CD14-positive monocyte (primary cell): ENCODE data around the gene SEPTIN10. TPM values are rescaled to one million over a fixed set of nuclear protein-coding genes. Genes with fewer than 3 reads are reported as not detected.

Experiments
- DNase-seq, 3 donors: peaks; one replicate each; pipeline ENCODE4 v3.0.0-alpha.2; 2011 to 2022
- H2AFZ ChIP-seq: 2 replicates; pipeline ENCODE4 v1.6.0; 2012; ENCODE audit warnings: mild to moderate bottlenecking, low read depth, low read length, inconsistent platforms; ENCODE audit not compliant: insufficient read depth, poor library complexity, severe bottlenecking
- H3K27ac ChIP-seq, 2 donors: 1 replicate in 1 of 2; 2 replicates in 1 of 2; pipeline ENCODE4 v1.5.1; 2012 to 2013; ENCODE audit warnings: low read length in 2 of 2, control low read depth in 1 of 2, inconsistent platforms in 1 of 2, low read depth in 1 of 2, mild to moderate bottlenecking in 1 of 2
- H3K27me3 ChIP-seq, 2 donors: one replicate each; pipeline versions ENCODE4 v1.6.0 to v1.6.1; 2011 to 2013; ENCODE audit warnings: low read length in 2 of 2; ENCODE audit not compliant: control insufficient read depth in 2 of 2, insufficient read depth in 2 of 2
- H3K36me3 ChIP-seq, 2 donors: replicated peaks in 1 of 2; 1 replicate in 1 of 2; 2 replicates in 1 of 2; pipeline versions ENCODE4 v1.5.1 to v1.6.1; 2012 to 2013; ENCODE audit warnings: low read length in 2 of 2, control low read depth in 1 of 2, inconsistent platforms in 1 of 2, mild to moderate bottlenecking in 1 of 2; ENCODE audit not compliant: insufficient read depth in 2 of 2, control insufficient read depth in 1 of 2
- H3K4me1 ChIP-seq, 2 donors: 1 replicate in 1 of 2; 2 replicates in 1 of 2; pipeline versions ENCODE4 v1.5.1 to v1.6.1; 2012 to 2013; ENCODE audit warnings: low read length in 2 of 2, control low read depth in 1 of 2, inconsistent platforms in 1 of 2, mild to moderate bottlenecking in 1 of 2, moderate library complexity in 1 of 2; ENCODE audit not compliant: insufficient read depth in 2 of 2, control insufficient read depth in 1 of 2
- H3K4me2 ChIP-seq: replicated peaks from 2 replicates; pipeline ENCODE3; 2012; ENCODE audit warnings: low read length, moderate library complexity, mild to moderate bottlenecking; ENCODE audit not compliant: poor library complexity, severe bottlenecking; ENCODE audit errors: extremely low read depth
- H3K4me3 ChIP-seq, 3 experiments: fragments of 200-600 bp in 1 of 3; sonication (generic) in 1 of 3; replicated peaks in 1 of 3; 1 replicate in 2 of 3; 2 replicates in 1 of 3; pipeline ENCODE4 v1.5.1; 2011 to 2013; ENCODE audit warnings: low read length in 3 of 3, mild to moderate bottlenecking in 3 of 3, control low read depth in 2 of 3, low read depth in 2 of 3, inconsistent platforms in 1 of 3, moderate library complexity in 1 of 3
- H3K79me2 ChIP-seq: 2 replicates; pipeline ENCODE4 v1.6.0; 2012; ENCODE audit warnings: mild to moderate bottlenecking, control low read depth, inconsistent platforms, low read length, moderate library complexity; ENCODE audit not compliant: insufficient read depth
- H3K9ac ChIP-seq: 2 replicates; pipeline ENCODE4 v1.6.0; 2017; ENCODE audit warnings: low read length, mild to moderate bottlenecking; ENCODE audit not compliant: insufficient read depth, poor library complexity, severe bottlenecking
- H3K9me3 ChIP-seq, 2 donors: replicated peaks in 1 of 2; 1 replicate in 1 of 2; 2 replicates in 1 of 2; pipeline versions ENCODE4 v1.5.1 to v1.6.1; 2012 to 2013; ENCODE audit warnings: low read length in 2 of 2, control low read depth in 1 of 2; ENCODE audit not compliant: control insufficient read depth in 1 of 2, insufficient read depth in 1 of 2
- H4K20me1 ChIP-seq: 2 replicates; pipeline ENCODE4 v1.6.0; 2012; ENCODE audit warnings: mild to moderate bottlenecking, low read length, control low read depth, moderate library complexity; ENCODE audit not compliant: insufficient read depth
- H3K27ac Mint-ChIP-seq, 7 donors: one replicate each; pipeline ENCODE4 v1.8.0; 2020; ENCODE audit warnings: mild to moderate bottlenecking in 7 of 7, mixed read lengths in 7 of 7, moderate library complexity in 6 of 7, inconsistent platforms in 2 of 7
- H3K27me3 Mint-ChIP-seq, 3 donors: one replicate each; pipeline ENCODE4 v1.8.0; 2021 to 2022; ENCODE audit warnings: low read depth in 3 of 3, mild to moderate bottlenecking in 3 of 3, mixed read lengths in 3 of 3, moderate library complexity in 3 of 3, inconsistent platforms in 1 of 3
- H3K36me3 Mint-ChIP-seq, 2 donors: one replicate each; pipeline ENCODE4 v1.8.0; 2020; ENCODE audit warnings: mixed read lengths in 2 of 2, inconsistent platforms in 1 of 2, mild to moderate bottlenecking in 1 of 2
- H3K4me1 Mint-ChIP-seq: one replicate; pipeline ENCODE4 v1.8.0; 2020; ENCODE audit warnings: mild to moderate bottlenecking, mixed read lengths
- H3K4me3 Mint-ChIP-seq, 2 donors: one replicate each; pipeline ENCODE4 v1.8.0; 2020; ENCODE audit warnings: mild to moderate bottlenecking in 2 of 2, mixed read lengths in 2 of 2, moderate library complexity in 1 of 2
- H3K9me3 Mint-ChIP-seq, 7 donors: one replicate each; pipeline ENCODE4 v1.8.0; 2020 to 2022; ENCODE audit warnings: mixed read lengths in 7 of 7, mild to moderate bottlenecking in 6 of 7, moderate library complexity in 6 of 7, inconsistent platforms in 2 of 7
- WGBS: methylation state at CpG from one replicate; pipeline ENCODE4 v1.1.5; 2013; ENCODE audit warnings: missing lambda C conversion rate; ENCODE audit not compliant: insufficient coverage; 5-methylcytosine and 5-hydroxymethylcytosine counted together
- intact Hi-C, 2 donors: fragments of 100-400 bp; cut with micrococcal nuclease; formaldehyde crosslinking; loops; one replicate each; pipeline versions ENCODE4 v1.15.0 to v1.15.1; 2023
- polyA plus RNA-seq, 3 donors: library from polyadenylated mRNA; depleted of rRNA in 1 of 3; unstranded in 2 of 3; stranded (reverse) in 1 of 3; fragments of 300-500 nt in 2 of 3; fragments of >200 nt in 1 of 3; fragmentation: Illumina TruSeq in 2 of 3; gene quantifications; 1 replicate in 2 of 3; 2 replicates in 1 of 3; pipeline ENCODE4 v1.2.3, GENCODE V29; 2012 to 2021
- TF ChIP-seq, protein P1 (sequence below): fragments of 200-600 bp; IDR thresholded peaks from one replicate; pipeline ENCODE4 v1.8.0; 2022; ENCODE audit warnings: antibody characterized with exemption, mild to moderate bottlenecking

SEPTIN10 gene
- polyA plus RNA-seq, 3 donors: 4.2 to 6.8 (median 4.4) TPM

DNA sequence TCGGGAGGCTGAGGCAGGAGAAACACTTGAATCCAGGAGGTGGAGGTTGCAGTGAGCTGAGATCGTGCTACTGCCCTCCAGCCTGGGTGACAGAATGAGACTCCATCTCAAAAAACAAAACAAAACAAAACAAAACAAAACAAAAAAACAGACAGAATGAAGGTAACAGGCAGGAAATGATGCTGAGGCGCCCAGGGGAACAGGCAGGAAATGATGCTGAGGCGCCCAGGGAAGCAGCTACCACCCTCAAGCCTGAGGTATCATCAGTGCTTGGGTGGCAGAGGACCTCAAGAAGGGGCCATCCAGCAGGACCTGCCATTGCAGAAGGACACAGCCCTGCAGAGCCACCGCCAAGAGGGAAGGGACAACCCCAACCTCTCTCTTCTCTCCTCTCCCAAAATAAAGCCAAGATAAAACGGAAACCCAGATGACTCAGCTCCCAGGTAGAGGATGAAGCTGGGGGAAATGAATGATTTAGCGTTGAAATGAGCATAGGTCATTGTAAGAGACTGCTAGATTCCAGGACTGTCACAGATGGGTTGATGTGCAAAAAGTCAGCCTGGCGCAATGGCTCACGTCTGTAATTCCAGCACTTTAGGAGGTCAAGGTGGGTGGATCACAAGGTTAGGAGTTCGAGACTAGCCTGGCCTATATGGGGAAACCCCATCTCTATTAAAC, 19.7 kb upstream of the SEPTIN10 start:
- H3K27ac Mint-ChIP-seq: peak overlapping the region in 2 of 7 donors; percentile 40 to 60
- H4K20me1 ChIP-seq: no peaks in the 10 kb centered on the region
- no peak for DNase-seq
- H3K27ac ChIP-seq: no peak overlapping the region
- peaks cover 58% of the 10 kb centered on the region for H3K4me1 Mint-ChIP-seq
- TF ChIP-seq, protein P1, sequence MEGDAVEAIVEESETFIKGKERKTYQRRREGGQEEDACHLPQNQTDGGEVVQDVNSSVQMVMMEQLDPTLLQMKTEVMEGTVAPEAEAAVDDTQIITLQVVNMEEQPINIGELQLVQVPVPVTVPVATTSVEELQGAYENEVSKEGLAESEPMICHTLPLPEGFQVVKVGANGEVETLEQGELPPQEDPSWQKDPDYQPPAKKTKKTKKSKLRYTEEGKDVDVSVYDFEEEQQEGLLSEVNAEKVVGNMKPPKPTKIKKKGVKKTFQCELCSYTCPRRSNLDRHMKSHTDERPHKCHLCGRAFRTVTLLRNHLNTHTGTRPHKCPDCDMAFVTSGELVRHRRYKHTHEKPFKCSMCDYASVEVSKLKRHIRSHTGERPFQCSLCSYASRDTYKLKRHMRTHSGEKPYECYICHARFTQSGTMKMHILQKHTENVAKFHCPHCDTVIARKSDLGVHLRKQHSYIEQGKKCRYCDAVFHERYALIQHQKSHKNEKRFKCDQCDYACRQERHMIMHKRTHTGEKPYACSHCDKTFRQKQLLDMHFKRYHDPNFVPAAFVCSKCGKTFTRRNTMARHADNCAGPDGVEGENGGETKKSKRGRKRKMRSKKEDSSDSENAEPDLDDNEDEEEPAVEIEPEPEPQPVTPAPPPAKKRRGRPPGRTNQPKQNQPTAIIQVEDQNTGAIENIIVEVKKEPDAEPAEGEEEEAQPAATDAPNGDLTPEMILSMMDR: no peak
- no peak overlapping the region for H3K4me3 Mint-ChIP-seq
- no peak overlapping the region for H2AFZ ChIP-seq
- no peak overlapping the region for H3K4me2 ChIP-seq
- intact Hi-C loops: no loop called here
- H3K9me3 Mint-ChIP-seq: peaks cover 0 to 8% (median 3%) of the 10 kb centered on the region in 7 donors
- H3K36me3 ChIP-seq: no peaks in the 10 kb centered on the region
- no peaks in the 10 kb centered on the region for H3K9me3 ChIP-seq
- H3K79me2 ChIP-seq: no peaks in the 10 kb centered on the region
- no peak overlapping the region for H3K4me3 ChIP-seq
- no peak overlapping the region for H3K9ac ChIP-seq
- peaks cover 51 to 56% of the 10 kb centered on the region in 2 donors for H3K4me1 ChIP-seq
- 73% methylated on average over 2 of the region's 10 CpGs for WGBS
- H3K36me3 Mint-ChIP-seq: peaks cover 0 to 1% of the 10 kb centered on the region in 2 donors
- peaks cover 0 to 3% (median 1%) of the 10 kb centered on the region in 3 donors for H3K27me3 Mint-ChIP-seq
- H3K27me3 ChIP-seq: no peaks in the 10 kb centered on the region

DNA sequence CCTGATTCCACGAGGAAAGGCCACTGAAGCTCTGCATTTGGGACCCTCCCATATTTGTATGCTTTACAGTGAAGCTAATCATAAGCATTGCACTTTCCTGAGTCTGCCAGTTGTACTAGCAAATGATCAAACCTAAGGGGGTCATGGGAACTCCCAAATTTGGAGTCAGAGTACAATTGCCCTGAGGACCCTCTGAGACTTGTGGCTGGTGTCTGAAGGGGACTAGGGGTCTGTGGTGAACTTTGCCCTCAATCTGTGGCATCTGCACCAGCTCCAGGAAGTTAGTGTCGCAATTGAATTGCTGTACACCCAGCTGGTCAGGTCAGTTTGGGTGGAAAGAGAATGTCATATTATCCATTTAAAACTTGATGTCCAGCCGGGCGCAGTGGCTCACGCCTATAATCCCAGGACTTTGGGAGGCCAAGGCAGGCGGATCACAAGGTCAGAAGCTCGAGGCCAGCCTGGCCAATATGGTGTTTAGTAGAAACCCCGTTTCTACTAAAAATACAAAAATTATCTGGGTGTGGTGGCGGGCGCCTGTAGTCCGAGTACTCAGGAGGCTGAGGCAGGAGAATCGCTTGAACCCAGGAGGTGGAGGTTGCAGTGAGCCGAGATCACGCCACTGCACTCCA, 18.5 kb upstream of the SEPTIN10 start:
- Histone ChIP-seq H3K27ac (no peak overlapping the region), H3K4me1 (peaks cover 41 to 44% of the 10 kb centered on the region in 2 donors), H3K36me3 (no peaks in the 10 kb centered on the region), H3K27me3 (no peaks in the 10 kb centered on the region), H3K4me2 (no peak overlapping the region), H3K9ac (no peak overlapping the region), H3K4me3 (no peak overlapping the region), H3K9me3 (no peaks in the 10 kb centered on the region), H4K20me1 (no peaks in the 10 kb centered on the region), H2AFZ (peak overlapping the region; percentile 45), H3K79me2 (no peaks in the 10 kb centered on the region)
- TF ChIP-seq, protein P1: no peak
- peaks cover 0 to 8% (median 3%) of the 10 kb centered on the region in 7 donors for H3K9me3 Mint-ChIP-seq
- DNase-seq: no peak
- H3K4me3 Mint-ChIP-seq: no peak overlapping the region
- peaks cover 1 to 3% (median 3%) of the 10 kb centered on the region in 3 donors for H3K27me3 Mint-ChIP-seq
- H3K36me3 Mint-ChIP-seq: peaks cover 0 to 1% of the 10 kb centered on the region in 2 donors
- WGBS: 90% methylated on average over 1 of the region's 14 CpGs
- peaks cover 46% of the 10 kb centered on the region for H3K4me1 Mint-ChIP-seq
- peak overlapping the region in 3 of 7 donors; percentile 30 to 53 (median 51) for H3K27ac Mint-ChIP-seq
- intact Hi-C loops: no loop called here
